ENCODE data around the gene STK32B.
"Not testable (repeated sequence)": the region's sequence is repeated elsewhere in the genome, so short reads cannot be mapped to it uniquely, and the experiment has no call there.

STK32B gene

DNA sequence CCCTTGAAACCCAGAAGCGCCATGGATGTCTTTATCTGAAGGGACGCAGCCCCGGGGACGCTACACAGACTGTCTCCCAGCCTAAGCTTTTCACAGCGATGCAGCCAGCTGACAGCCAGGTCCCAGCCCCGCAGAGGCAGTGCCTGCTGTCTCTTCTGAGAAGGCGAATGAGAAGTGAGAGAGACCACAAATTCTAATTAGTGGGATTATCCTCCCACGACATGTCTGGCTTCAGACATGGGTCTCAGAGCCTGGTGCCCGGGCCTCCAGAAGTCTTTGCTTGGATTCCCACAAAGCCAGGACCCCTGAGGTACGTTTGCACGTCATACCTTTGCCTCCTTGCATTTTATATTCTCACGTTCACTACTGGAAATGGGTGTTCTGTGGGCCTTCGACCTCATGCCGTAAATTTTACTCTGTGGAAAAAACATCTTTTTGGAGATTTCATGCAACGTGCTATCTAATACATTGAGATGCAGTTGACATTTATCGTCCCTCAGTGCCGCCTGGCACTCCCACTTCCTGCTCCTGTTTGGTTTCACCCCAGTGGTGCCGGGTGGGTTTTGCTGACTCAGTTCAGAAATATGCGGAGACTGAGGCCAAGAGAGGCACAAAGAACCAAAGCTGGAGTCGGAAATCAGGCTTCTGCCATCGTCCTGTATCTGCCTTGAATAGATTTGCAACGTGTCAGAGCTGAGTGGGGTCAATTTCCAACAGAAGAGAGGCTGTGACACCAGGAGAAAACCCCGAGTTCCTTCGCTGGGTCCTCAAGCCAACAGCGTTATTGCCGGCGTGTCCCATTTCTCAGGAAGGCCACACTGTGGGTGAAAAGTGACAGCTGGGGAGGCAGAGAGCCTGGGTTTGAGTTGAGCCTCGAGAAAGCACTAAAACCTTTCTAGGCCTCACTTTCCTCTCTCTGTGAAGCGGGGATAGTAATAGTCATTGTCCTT is 114.4 kb downstream of the STK32B start:
- no peak for DNase-seq

DNA sequence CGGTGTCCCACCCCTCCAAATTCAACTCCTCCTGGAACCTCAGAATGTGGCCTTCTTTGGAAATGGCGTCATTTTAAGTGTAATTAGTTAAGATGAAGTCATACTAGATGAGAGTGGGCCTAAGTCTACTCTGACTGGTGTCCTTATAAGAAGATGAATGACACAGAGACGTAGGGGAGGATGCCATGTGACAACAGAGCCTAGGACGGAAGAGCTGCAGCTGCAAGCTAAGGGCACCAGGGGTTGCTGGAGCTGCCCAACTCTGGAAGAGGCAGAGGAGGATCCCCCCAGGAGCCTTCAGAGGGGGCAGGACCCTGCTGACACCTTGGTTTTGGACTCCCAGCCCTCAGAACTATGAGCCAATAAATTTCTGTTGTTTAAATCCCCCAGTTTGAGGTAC is 115.1 kb downstream of the STK32B start:
- DNase-seq = no peak

DNA sequence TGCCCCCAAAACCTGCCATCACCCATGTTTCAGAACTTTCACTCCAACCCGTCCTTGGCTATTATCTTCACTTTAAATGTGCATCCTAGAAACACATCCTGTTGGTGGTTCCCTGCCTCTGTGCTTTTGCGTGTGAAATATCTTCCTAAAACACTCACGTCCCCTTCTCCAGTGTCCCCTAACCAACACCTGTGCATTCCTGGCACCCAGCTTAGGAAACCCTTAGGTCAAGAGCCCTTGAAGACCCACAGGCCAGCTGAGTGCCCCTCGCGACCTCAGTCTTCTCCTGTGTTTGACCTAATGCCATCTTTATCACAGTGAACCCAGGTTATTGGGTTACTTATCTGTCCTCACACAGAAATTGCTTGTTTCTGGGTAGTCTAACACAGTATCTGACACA is 117.6 kb downstream of the STK32B start:
- DNase-seq = no peak

DNA sequence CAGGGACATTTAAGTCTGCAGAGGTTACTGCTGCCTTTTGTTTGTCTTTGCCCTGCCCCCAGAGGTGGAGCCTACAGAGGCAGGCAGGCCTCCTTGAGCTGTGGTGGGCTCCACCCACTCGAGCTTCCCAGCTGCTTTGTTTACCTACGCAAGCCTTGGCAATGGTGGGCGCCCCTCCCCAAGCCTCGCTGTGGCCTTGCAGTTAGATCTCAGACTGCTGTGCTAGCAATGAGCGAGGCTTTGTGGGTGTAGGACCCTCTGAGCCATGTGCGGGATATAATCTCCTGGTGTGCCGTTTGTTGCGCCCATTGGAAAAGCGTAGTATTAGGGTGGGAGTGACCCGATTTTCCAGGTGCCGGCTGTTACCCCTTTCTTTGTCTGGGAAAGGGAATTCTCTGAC is 124.6 kb downstream of the STK32B start:
- not testable (repeated sequence) for DNase-seq

DNA sequence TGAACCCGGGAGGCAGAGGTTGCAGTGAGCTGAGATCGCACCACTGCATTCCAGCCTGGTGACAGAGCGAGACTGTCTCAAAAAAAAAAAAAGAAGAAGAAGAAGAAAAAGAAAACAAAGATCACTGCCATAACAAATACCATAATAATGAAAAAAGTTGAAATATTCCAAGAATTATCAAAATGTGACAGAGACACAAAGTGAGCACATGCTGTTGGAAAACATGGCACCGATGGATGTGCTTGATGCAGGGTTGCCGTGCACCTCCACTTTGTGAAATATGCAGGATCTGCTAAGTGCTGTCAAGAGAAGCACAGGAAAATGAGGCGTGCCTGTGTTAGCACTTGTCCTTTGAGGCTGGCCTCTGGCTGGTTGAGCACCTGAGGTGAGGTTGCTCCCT is 133.3 kb downstream of the STK32B start:
- no peak for DNase-seq

DNA sequence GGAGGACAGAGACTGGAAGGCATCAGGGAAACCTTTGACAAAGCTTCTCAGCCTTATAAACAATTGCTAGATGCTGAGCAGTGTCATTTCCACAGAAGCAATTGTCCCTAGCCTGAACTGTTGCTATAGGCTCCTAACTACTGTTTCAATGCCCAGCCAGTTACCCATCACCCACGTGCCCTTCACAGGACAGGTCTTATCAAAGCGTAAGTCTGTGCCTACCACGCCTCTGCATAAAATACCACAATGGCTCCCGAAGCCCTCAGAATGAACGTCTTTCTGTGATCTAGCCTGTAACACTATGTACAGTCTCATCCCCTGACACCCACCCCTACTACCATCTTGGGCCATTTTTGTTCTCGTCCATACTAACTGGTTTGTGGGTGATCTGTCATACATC is 134.3 kb downstream of the STK32B start:
- no peak for DNase-seq

DNA sequence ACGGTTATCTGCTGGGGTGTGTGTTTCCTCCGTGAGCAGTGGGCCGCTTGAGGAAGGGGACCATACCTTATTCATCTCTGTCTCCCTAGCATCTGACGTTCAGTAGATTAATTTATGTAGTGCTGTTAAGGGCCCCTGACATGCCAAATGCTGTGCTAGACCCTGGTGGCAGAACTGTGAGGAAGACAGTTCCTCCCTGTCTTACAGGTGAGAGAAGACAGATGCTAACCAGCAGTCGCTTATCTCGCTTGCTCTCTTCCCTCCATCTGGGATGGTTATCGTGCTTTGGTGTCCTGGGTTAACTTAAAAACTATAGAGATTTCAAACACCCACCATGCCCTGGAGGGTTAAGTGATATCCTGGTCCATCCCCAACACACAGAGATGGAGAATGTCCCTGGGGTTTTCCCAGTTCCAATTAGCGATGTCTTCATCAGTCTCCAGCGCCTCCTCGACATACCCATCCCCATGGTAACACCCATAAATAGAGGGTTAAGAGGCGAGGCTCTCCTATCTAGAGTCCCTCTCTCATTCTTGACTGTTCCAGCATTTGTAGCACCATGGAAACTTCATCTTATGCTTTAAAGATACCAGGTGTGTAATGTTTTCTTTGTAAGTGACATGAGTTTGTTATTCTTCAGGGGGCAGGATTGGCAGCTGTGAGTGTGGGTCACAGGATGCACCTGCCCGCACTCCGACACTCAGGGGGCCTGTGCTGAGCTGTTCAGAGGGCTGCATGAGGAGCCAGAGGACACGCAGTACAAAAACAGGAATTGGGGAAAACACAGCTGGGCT is 135.2 kb downstream of the STK32B start:
- DNase-seq = no peak

DNA sequence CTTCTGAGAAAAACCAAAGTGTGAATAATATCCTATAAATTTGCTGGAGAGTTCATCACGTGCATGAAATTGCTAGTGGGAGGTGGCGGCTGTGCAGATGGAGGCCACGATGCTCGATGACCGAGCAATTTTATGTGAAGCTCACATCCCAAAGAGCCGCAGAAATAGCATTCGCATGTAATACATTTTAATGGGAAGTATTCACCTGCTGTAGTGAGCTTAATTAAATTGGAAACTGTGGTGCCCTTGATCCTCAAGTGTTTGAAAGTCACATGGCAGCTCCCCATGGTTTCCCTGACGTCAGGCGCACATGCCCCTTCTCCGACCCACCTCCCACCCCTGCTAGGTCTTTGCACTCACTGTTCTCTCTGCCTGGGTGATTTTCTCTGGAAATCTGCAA is 136.8 kb downstream of the STK32B start:
- no peak for DNase-seq

DNA sequence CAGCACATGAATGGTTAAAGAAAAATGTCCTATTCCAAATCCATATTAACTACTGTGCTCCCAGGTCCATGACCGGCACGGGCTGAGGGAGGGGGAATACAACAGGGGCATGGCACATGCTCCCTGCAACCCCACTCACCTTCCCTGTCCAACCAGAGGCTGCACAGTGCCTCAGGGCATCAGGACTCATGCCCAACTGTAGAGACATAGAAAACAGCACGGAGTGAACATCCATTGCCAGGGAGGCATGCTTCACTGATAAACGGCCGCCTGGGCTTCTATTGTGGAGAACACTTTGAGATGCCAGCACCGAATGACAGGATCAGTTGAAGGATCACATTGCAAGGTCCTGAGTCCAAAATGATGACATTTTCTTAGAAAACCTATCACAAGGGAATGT is 140.6 kb downstream of the STK32B start:
- no peak for DNase-seq

DNA sequence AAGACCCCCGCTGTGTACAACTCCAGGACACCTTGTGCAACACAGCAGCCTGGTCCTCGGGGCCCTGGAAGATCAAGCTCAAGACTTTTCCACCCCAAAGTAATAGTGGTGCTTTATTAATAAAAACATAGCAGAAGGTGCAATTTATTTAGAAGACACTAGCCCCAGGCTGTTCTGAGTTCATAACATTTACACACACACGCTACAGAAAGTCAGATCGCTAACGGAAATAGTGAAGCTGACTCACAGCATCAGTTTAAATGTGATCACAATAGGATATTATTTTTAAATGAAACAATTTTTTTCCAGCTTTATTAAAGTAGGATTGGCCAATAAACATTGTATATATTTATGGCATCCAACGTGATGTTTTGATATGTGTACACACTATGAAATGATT is 141.0 kb downstream of the STK32B start:
- DNase-seq = no peak

DNA sequence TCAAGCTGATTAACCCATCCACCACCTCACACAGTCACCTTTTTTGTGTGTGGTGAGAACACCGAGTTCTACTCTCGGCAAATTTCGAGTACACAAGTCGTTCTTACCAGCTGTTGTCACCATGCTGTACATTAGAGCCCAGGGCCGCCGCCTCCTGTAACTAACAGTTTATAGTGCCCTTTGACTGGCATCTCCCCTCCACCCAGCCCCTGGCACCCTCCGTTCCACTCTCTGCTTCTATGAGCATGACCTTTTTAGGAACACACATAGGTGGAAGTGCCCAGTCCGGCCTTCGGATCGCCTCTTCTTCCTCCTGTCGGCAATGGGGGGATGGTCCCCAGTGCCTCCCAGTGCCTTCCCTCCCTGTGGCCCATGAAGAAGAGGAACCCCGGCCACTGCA is 141.4 kb downstream of the STK32B start:
- no peak for DNase-seq

DNA sequence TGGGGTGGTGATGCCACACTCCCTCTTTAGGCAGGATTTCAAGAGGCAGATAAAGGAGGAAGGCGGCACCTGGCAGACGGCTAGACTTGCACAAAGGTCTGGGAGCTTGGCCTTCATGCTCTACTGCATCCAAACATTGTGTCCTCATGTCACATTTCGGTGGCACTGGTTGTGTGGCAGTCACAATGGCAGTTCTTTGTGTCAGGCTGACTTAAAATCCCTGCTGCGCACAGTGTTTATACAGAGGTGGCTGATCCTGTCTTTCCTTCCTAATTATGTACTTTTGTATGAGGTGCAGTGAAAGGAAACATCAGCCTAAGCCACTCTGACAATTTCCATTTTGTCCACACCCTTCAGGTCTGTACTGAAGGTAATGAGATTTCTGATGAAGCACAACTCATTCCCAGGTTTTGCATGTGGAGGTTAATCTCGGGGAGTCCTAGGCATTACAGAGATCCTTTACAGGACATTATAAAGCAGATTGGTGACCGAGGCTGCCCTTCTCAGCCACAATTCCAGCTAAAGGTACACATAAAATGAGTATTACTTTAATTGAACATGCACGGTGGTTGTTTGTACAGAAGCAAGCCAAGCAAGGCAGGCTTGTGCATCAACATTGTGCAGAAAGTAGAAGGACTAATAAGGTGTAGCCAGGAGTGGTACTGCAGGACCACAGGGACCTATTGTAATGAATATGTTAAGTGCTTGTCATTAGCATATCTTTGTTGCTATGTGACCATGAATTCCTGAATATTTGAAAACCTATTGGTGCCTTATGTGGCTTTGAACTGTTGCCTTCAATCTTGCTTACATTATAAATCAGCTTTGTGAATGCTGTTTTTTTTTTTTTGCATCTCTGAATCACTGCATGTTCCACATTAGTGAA is 147.6 kb downstream of the STK32B start:
- DNase-seq = no peak

DNA sequence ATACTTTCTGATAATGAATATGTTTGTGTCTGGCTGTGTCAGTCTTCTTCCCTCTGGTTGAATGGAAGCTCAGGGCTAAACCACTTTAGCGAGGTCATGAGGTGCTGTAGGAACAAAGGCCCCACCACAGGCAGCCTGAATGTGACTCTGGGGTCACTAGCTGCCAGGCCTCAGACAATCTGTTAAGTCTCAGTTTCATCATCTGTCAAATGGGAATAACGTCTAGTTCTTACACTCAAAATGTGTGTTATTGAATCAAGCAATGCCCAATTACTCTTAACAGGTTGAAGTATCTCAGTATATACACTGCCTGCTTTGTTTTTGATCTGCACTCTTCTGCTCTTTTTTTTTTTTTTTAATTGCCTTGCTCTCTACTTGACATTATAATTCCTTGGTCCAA is 148.6 kb downstream of the STK32B start:
- DNase-seq = no peak

DNA sequence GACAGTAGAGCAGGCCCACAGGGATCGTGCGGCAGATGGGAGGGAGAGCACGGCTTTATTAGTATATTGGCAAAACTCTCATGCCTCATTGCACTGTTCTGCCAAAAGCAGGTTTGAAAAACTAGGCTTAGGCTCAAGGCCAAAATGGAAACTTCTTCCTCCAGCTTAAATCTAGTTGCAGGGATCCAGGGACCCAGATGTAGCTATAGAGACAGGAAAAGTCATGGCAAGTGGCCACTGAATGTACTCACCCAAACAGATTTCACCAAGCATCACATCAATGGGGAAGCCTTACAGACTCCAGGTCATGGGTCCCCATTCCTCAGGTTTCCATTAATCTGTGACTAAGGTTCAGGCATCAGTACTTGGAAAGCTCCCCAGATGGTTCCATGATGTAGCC is 149.2 kb downstream of the STK32B start:
- DNase-seq = no peak

DNA sequence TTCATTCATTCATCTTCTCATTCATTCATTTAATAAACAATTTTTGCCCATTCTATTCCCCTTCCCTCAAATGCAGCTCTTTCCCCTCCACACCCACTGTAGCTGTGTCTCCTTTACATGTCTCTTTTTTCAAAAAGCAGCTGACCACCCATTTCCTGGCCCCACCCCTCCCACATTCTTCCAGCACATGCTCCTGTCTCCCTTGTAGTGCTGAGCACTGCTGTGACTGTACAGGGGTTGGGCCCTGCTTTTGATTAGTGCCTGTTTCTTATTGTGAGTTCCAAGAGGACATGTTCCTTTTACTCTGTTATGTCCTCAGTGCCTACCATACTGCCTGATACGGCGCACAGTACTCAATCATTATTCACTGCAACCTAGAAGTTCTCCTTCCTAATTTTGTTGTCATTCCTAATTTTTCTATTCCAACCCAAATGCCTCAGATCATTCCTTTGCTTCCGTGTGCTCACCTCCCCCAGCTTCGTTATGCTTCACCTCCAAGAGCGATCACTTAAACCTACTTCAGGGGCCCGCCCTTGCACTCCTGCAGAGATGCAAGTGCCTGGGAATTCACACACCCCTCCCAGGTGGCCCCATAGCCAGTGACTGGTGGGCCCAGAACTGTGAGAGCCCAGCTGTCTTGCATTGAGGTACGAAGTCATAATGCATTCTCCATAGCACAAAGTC is 152.2 kb downstream of the STK32B start:
- DNase-seq = no peak

DNA sequence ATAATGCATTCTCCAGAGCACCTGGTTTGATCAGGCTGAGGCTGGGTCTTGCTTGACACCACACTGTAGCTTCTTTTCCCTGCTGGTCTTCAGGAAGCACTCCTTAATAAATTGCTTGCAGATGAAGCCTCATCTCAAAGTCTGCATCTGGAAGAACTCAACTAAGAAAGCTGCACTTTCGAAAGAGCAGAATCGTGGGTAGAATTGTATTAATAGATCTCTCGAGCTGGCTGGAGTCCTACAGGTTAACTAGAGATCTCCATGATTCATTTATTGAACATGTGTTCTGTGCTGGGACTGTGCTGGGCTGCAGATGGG is 152.7 kb downstream of the STK32B start:
- DNase-seq = no peak

DNA sequence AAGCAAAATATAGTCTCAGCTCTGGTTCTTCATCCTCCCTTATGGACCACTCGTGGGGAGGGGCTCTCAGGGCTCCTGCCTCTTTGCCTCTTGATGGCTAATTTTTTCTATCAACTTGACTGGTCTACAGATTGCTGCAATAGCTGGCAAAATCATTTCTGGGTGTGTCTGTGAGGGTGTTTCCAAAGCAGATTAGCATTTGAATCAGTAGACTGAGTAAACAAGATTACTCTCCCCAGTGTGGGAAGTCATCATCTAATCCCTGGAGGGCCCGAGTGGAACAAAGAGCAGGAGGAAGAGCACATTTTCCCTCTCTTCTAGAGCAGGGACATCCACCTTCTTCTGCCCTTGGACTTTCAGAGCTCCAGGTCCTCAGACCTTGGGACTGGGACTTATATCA is 153.5 kb downstream of the STK32B start:
- DNase-seq = no peak

DNA sequence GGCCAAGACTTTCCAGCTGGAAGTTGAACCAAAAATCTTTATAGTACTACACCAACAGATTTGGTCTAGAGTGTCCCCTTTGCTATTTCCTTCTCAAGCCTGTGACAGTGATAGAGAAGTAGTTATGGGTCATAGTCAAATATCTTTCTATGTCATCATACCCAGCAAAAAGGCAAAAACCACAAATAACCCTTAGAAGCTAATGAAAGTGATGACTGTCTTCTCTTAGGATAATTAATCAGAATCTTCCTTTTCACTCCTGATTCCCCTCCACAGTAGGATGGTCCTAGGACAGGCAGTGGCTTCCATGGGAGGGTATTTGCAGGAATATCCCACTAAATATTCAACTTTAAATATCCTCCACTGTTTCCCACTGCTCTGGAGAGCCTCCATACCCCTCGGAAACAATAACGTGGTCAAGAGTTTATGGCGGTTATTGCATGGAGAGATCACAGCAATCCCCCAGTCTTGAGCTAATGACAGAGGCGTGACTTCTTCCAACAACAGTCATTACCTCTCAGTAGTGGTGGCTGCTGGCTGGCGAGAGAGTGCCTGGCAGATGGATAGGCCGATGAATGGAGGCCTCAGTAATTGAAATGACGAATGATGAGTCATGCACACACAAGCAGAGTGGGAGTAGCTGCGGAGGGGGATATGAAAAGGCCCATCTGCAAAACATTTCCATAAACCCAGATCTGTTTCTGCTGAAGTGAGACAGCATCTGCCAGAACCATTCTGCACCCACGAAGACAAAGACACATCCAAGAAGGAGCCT is 154.9 kb downstream of the STK32B start:
- no peak for DNase-seq

DNA sequence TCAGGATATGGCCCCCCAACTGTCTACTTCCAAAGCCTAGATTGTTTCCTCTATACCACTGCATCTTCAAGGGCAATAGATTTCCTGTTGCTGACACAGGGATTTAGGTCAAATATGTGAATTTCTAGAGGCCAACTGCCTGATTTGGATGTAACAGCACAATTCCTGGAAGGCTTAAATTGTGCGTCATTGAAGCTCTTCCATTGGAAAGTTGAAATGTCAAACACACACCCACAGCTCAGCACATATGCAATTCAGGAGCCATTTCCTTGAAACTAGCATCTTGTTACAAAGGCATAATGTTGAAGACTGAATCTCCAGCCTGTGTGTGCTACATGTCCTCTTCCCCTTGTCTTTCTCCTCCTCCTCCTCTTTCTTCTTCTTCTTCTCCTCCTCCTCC is 158.6 kb downstream of the STK32B start:
- DNase-seq = no peak

DNA sequence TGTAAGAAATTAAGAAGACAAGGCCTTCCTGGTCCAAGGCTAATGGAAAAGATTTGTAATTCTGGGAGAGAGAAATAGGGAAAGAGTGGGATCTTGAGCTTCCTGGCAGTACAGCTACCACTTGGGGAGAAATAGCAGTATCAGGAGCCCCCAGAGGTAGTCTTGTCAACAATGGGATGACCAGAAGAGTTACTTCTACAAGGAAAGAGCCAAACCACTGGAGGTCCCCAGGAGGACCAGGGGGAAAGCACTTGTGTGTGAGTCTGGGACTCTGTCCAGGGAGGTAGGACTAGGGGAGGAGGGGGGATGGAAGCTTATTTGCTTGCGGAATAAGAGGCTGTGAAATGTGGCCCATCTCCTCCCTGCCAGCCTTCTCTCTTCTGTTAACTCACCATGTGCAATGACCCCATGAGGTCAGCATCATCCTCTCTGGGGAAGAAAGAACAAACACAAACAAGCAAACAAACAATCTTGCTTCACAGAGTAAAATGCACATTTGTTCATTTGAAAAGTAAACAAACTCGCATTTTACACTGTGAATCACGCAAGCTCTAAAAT is 160.1 kb downstream of the STK32B start:
- no peak for DNase-seq

DNA sequence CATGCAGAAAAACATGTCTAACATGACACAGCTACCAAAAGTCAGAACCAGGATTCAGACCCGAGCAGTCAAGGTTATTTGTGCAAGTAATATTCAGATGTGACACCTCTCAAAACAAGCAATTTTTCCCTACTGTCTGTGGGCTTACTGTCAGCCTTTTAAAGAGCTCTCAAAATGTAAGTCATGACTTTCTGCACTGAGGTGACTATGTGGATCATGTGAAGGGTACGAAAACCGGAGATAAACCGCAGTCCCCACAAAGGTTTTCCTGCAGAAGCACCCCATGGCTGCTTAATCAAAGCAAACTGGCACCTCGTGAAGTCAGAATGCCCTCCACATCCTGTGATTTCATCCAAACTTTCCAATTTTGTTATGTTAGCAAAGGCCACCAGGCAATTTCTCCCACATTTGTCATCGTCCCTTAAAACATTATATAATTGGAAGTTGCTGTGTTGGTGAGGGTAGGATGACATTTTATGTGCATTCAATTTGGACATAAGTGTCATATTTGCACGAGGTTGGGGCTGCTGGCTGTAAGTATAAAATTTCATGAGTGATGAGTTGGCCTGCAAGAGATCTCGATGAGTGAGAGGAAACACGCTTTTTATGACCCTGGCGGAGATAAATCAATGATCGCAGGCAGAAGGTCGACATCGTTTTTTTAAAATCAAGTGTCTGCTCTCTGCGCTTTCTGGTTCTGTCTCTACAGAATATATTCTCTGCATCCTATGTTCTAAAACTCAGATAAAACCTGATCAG is 161.2 kb downstream of the STK32B start:
- no peak for DNase-seq
